Amniotic stem cell (primary cell): ENCODE data around the gene PID1.

Source experiments
- DNase-seq: peaks from one replicate; lab custom pipeline; 2025; lab: John Stamatoyannopoulos, UW

Gene PID1

GRCh38 chr2:229071292-229071976 lies 199.7 kb downstream of the PID1 start:
- no peak for DNase-seq

- no peak for DNase-seq
These were observed 204.9 kb downstream of the PID1 start for GRCh38 chr2:229066121-229066715.

- DNase-seq: no peak
These were observed 206.3 kb downstream of the PID1 start for GRCh38 chr2:229064749-229065148.

- no peak for DNase-seq
These were observed 210.9 kb downstream of the PID1 start for GRCh38 chr2:229060147-229060546.

GRCh38 chr2:229059331-229060033 lies 211.6 kb downstream of the PID1 start:
- DNase-seq: no peak

GRCh38 chr2:229057976-229058553 lies 213.0 kb downstream of the PID1 start:
- DNase-seq: no peak

- no peak for DNase-seq
These were observed 216.8 kb downstream of the PID1 start for GRCh38 chr2:229054311-229054710.

- DNase-seq: no peak
These were observed 219.3 kb downstream of the PID1 start for GRCh38 chr2:229051798-229052197.

GRCh38 chr2:229050133-229050532 lies 221.0 kb downstream of the PID1 start:
- no peak for DNase-seq

GRCh38 chr2:229048134-229048533 lies 223.0 kb downstream of the PID1 start:
- no peak for DNase-seq

- DNase-seq: no peak
These were observed 225.4 kb downstream of the PID1 start for GRCh38 chr2:229045671-229046070.

- no peak for DNase-seq
These were observed 226.5 kb downstream of the PID1 start for GRCh38 chr2:229044581-229044980.

- DNase-seq: no peak
These were observed 227.4 kb downstream of the PID1 start for GRCh38 chr2:229043681-229044080.

- no peak for DNase-seq
These were observed 228.7 kb downstream of the PID1 start for GRCh38 chr2:229042349-229042748.

GRCh38 chr2:229041691-229042090 lies 229.4 kb downstream of the PID1 start:
- DNase-seq: no peak

- DNase-seq: no peak
These were observed 233.5 kb downstream of the PID1 start for GRCh38 chr2:229037621-229038020.

GRCh38 chr2:229033816-229034215 lies 237.3 kb downstream of the PID1 start:
- DNase-seq: no peak

- DNase-seq: no peak
These were observed 238.4 kb downstream of the PID1 start for GRCh38 chr2:229032608-229033234.

- no peak for DNase-seq
These were observed 243.6 kb downstream of the PID1 start for GRCh38 chr2:229027353-229028105.

- DNase-seq: no peak
These were observed 245.4 kb downstream of the PID1 start for GRCh38 chr2:229025653-229026052.

- DNase-seq: no peak
These were observed 248.4 kb downstream of the PID1 start for GRCh38 chr2:229022652-229023051.

GRCh38 chr2:229022071-229022470 lies 249.0 kb downstream of the PID1 start:
- DNase-seq: no peak
